HepG2 (cell line): ENCODE measurements around the gene SYNDIG1.

Experiments used
- HNF1A ChIP-seq, 2 experiments: sonication (generic) in 1 of 2; formaldehyde crosslinking in 1 of 2; IDR thresholded peaks; 2 replicates each; pipeline versions ENCODE4 v1.4.0 to v1.6.1; 2016 to 2020; ENCODE audit warnings: borderline replicate concordance in 1 of 2, low read depth in 1 of 2, mild to moderate bottlenecking in 1 of 2, missing genetic modification reagents in 1 of 2
- MEF2D ChIP-seq: sonication (generic); formaldehyde crosslinking; IDR thresholded peaks from 2 replicates; pipeline ENCODE4 v1.5.1; 2020; ENCODE audit warnings: mild to moderate bottlenecking, missing genetic modification reagents
- MIER3 ChIP-seq: IDR thresholded peaks from 2 replicates; pipeline ENCODE4 v1.6.1; 2016; ENCODE audit warnings: missing compliant biosample characterization, borderline replicate concordance
- PAX8 ChIP-seq: sonication (generic); formaldehyde crosslinking; IDR thresholded peaks from 2 replicates; pipeline ENCODE4 v1.8.0; 2022; ENCODE audit warnings: mild to moderate bottlenecking, missing genetic modification reagents, borderline replicate concordance
- POLR2A ChIP-seq, 2 experiments: IDR thresholded peaks; 2 replicates each; pipeline ENCODE4 v1.6.1; 2011; ENCODE audit warnings: low read depth in 2 of 2, low read length in 2 of 2, mild to moderate bottlenecking in 1 of 2, moderate library complexity in 1 of 2; ENCODE audit not compliant: insufficient read depth in 1 of 2
- POLR2AphosphoS5 ChIP-seq: IDR thresholded peaks from 2 replicates; pipeline ENCODE4 v1.6.1; 2012; ENCODE audit warnings: low read depth, low read length
- TBL1XR1 ChIP-seq: fragments of 150-350 bp; IDR thresholded peaks from 2 replicates; pipeline ENCODE4 v1.6.1; 2014; ENCODE audit warnings: borderline replicate concordance, low read length; ENCODE audit not compliant: partially characterized antibody
- ZMAT3 ChIP-seq: sonication (generic); formaldehyde crosslinking; conservative IDR thresholded peaks from 2 replicates; pipeline ENCODE4 v1.7.0; 2021; ENCODE audit warnings: missing genetic modification reagents
- ZNF224 ChIP-seq: sonication (generic); formaldehyde crosslinking; IDR thresholded peaks from 2 replicates; pipeline ENCODE4 v1.5.0; 2020; ENCODE audit warnings: mild to moderate bottlenecking, missing genetic modification reagents
- ZNF253 ChIP-seq: sonication (generic); formaldehyde crosslinking; IDR thresholded peaks from 2 replicates; pipeline ENCODE4 v1.8.0; 2022; ENCODE audit warnings: mild to moderate bottlenecking, missing genetic modification reagents, borderline replicate concordance
- TF ChIP-seq, protein P1 (sequence below): IDR thresholded peaks from 2 replicates; pipeline ENCODE4 v1.6.1; 2016

DNA sequence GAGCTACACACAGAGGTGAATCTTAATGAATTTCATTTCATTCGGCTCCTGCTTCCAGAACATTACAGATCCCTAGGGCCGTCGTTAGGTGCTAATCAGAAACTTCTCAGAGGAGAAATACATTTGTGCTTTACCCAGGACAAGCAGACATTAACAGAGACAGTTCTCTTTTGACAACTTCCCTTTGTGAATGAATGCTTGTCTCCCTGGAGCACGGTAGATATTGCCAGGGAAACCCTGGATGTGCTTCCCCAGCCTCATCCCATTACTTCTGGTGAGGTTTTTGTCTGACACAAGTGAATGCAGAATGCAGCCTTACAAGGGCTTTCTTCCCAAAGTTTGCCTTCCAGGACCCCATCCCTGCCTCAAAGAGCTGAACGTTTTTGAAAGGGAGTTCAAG is 105.4 kb downstream of the SYNDIG1 start:
- TF ChIP-seq POLR2A (IDR thresholded peaks at IDR 0.05; ENCODE audit: insufficient read depth in 1 of 2, low read depth in 2 of 2, low read length in 2 of 2), result no peak
- TF ChIP-seq TBL1XR1, result no peak
- TF ChIP-seq MEF2D, result no peak
- no peak for TF ChIP-seq ZNF224 (CRISPR knock-in tag)
- no peak for TF ChIP-seq POLR2AphosphoS5
- TF ChIP-seq, protein P1, sequence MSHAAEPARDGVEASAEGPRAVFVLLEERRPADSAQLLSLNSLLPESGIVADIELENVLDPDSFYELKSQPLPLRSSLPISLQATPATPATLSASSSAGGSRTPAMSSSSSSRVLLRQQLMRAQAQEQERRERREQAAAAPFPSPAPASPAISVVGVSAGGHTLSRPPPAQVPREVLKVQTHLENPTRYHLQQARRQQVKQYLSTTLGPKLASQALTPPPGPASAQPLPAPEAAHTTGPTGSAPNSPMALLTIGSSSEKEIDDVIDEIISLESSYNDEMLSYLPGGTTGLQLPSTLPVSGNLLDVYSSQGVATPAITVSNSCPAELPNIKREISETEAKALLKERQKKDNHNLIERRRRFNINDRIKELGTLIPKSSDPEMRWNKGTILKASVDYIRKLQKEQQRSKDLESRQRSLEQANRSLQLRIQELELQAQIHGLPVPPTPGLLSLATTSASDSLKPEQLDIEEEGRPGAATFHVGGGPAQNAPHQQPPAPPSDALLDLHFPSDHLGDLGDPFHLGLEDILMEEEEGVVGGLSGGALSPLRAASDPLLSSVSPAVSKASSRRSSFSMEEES (CRISPR knock-in tag), result no peak
- TF ChIP-seq ZNF253 (CRISPR knock-in tag), result no peak
- no peak for TF ChIP-seq HNF1A (IDR thresholded peaks at IDR 0.05; ENCODE audit: low read depth)
- TF ChIP-seq HNF1A (CRISPR knock-in tag; IDR thresholded peaks at IDR 0.05; ENCODE audit: borderline replicate concordance), result no peak
- no peak for TF ChIP-seq ZMAT3 (CRISPR knock-in tag)
- no peak for TF ChIP-seq PAX8
- no peak for TF ChIP-seq MIER3 (CRISPR knock-in tag)
